A673 (cell line): Measurements from ENCODE around the gene BFAR. TPM values are rescaled to one million over a fixed set of nuclear protein-coding genes. Genes with fewer than 3 reads are reported as not detected.
"Not testable (repeated sequence)": the region's sequence is repeated elsewhere in the genome, so short reads cannot be mapped to it uniquely, and the experiment has no call there.

Experiments used
- BruUV-seq: library from RNA; stranded (reverse); fragments of 400-500 nt; replicated peaks from 2 replicates; lab custom pipeline; 2021; lab: Mats Ljungman, UMichigan
- CTCF ChIA-PET: fragments of 300-600 bp; sonication (Branson Sonifier 250); formaldehyde crosslinking; loops from one replicate; lab custom pipeline; 2022; ENCODE audit warnings: antibody characterized with exemption; lab: Charles Lee
- POLR2A ChIA-PET: fragments of 300-600 bp; sonication (Branson Sonifier 250); formaldehyde crosslinking; loops from one replicate; lab custom pipeline; 2022; ENCODE audit warnings: antibody characterized with exemption; ENCODE audit not compliant: low non-redundant PET; lab: Charles Lee
- DNase-seq: peaks from one replicate; pipeline ENCODE4 v3.0.0-alpha.2; 2015; ENCODE audit warnings: low spot score
- H3K27ac ChIP-seq: fragments of 200-600 bp; sonication (generic); 2 replicates; pipeline ENCODE4 v1.5.1; 2016; ENCODE audit warnings: mixed run types, low read depth, mild to moderate bottlenecking, mixed read lengths, antibody characterized with exemption, low read length; ENCODE audit not compliant: poor library complexity, severe bottlenecking
- H3K27me3 ChIP-seq: fragments of 200-600 bp; sonication (generic); replicated peaks from 2 replicates; pipeline ENCODE4 v1.6.1; 2017; ENCODE audit warnings: mixed run types, low read depth, mild to moderate bottlenecking, mixed read lengths, antibody characterized with exemption, low read length; ENCODE audit not compliant: insufficient read depth, poor library complexity
- H3K36me3 ChIP-seq: fragments of 200-600 bp; sonication (generic); 2 replicates; pipeline ENCODE4 v1.6.1; 2016; ENCODE audit warnings: mixed run types, mild to moderate bottlenecking, mixed read lengths, antibody characterized with exemption, low read length; ENCODE audit not compliant: insufficient read depth, poor library complexity, severe bottlenecking
- H3K4me1 ChIP-seq: fragments of 200-600 bp; sonication (generic); 2 replicates; pipeline ENCODE4 v1.6.1; 2017; ENCODE audit warnings: mixed run types, mild to moderate bottlenecking, mixed read lengths, antibody characterized with exemption, low read length; ENCODE audit not compliant: insufficient read depth, poor library complexity, severe bottlenecking
- H3K4me3 ChIP-seq: fragments of 200-600 bp; sonication (generic); 2 replicates; pipeline ENCODE4 v1.5.1; 2016; ENCODE audit warnings: low read depth, mixed run types, mild to moderate bottlenecking, mixed read lengths, low read length; ENCODE audit not compliant: poor library complexity, severe bottlenecking
- H3K9me3 ChIP-seq: fragments of 200-600 bp; sonication (generic); 2 replicates; pipeline ENCODE4 v1.6.1; 2016; ENCODE audit warnings: mixed run types, low read depth, mild to moderate bottlenecking, mixed read lengths, antibody characterized with exemption, low read length; ENCODE audit not compliant: poor library complexity, severe bottlenecking
- intact Hi-C: fragments of 100-400 bp; cut with micrococcal nuclease; formaldehyde crosslinking; loops from one replicate; pipeline ENCODE4 v1.10.0; 2022; ENCODE audit not compliant: unreplicated experiment
- total RNA-seq: library from RNA; stranded (reverse); gene quantifications from 2 replicates; pipeline ENCODE4 v1.2.3, GENCODE V29; 2021

BFAR gene
- total RNA-seq, 1 experiment from 2014 or later = 58.5 TPM

DNA sequence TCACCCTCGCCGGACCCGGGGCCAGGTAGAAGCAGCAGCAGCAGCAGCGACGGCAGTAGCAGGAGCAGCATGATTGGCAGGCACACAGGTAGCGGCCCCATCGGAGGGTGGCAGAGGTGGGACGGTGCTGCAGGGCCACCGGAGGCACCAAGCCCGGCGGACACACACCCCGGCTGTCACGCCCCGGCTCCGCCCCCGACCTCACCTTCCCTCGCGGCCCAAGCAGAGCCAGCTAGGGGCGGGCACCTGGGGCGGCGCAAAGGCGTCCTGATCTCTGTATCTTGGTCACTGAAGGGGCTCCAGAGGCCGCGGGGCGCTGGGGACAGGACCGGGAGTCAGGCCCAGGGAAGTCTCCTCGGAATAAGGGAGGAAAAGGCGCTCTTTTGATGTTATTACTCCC lies 61.4 kb downstream of the BFAR start, which contains the start of gene PLA2G10:
Gene PLA2G10 (minus strand): TSS at position 180 of the 400 bp plus-strand sequence. CDS start 79 bp downstream, at position 101.
- H3K27ac ChIP-seq, BruUV-seq, H3K27me3 ChIP-seq, intact Hi-C loops, H3K36me3 ChIP-seq, CTCF ChIA-PET, DNase-seq, POLR2A ChIA-PET, H3K9me3 ChIP-seq, H3K4me3 ChIP-seq, H3K4me1 ChIP-seq: not testable (repeated sequence)

- intact Hi-C loops, DNase-seq, BruUV-seq, H3K36me3 ChIP-seq, H3K27ac ChIP-seq, H3K4me1 ChIP-seq, CTCF ChIA-PET, H3K9me3 ChIP-seq, H3K4me3 ChIP-seq, H3K27me3 ChIP-seq, POLR2A ChIA-PET: not testable (repeated sequence)
These were observed 69.1 kb downstream of the BFAR start for GRCh38 chr16:14701859-14702258.

DNA sequence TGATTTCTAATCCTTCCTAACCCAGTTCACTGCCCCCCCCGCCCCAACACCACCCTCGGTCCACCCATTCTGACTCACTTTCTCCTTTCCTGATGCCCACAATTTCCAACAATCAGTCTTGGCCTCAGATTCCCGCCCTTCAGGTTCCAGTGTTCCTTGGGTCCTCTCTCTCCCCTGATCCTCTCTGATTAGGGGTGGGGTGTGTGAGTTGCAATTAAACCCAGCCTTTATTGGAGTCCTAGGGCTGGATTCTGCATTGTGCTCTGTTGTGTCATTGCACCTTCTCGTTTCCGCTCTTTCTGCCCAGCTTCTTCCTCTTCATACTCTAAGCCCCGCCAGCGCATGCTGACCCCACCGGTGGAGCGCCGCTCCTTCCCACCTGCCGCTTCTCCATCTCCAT lies 69.9 kb downstream of the BFAR start:
- H3K4me3 ChIP-seq, H3K4me1 ChIP-seq, POLR2A ChIA-PET, CTCF ChIA-PET, BruUV-seq, intact Hi-C loops, DNase-seq, H3K27me3 ChIP-seq, H3K36me3 ChIP-seq, H3K9me3 ChIP-seq, H3K27ac ChIP-seq: not testable (repeated sequence)

- H3K27ac ChIP-seq, CTCF ChIA-PET, H3K36me3 ChIP-seq, H3K4me1 ChIP-seq, POLR2A ChIA-PET, H3K4me3 ChIP-seq, intact Hi-C loops, H3K9me3 ChIP-seq, DNase-seq, BruUV-seq, H3K27me3 ChIP-seq: not testable (repeated sequence)
These were observed 70.6 kb downstream of the BFAR start, which contains the start of gene NPIPA3 for GRCh38 chr16:14703156-14704011. Gene NPIPA3 (plus strand): TSS chr16:14703411. CDS start chr16:14708944, 5,533 bp downstream.

Other genes with a start within 250 kb of the BFAR start
- 37.5 and 38.7 TPM in 2 replicates for gene PARN, start 2.7 kb upstream of the BFAR start, total RNA-seq
- not detected in 2 replicates for gene PLA2G10, start 61.4 kb downstream of the BFAR start, total RNA-seq
- gene NPIPA3, start 70.5 kb downstream of the BFAR start, total RNA-seq = 6.7 and 8.2 TPM in 2 replicates
- 7.8 TPM in 2 replicates for gene NPIPA2, start 109.6 kb downstream of the BFAR start, total RNA-seq
- 110 and 121 TPM in 2 replicates for gene NOMO1, start 200.8 kb downstream of the BFAR start, total RNA-seq